Sigmoid colon (tissue), 4 donors: ENCODE data around the gene MUC6.

ENCODE experiments used
- CTCF ChIP-seq, 4 experiments: fragments of 450-650 bp in 3 of 4; fragments of 200-600 bp in 1 of 4; IDR thresholded peaks; one replicate each; pipeline ENCODE4 v1.5.1; 2016 to 2019; ENCODE audit warnings: antibody characterized with exemption in 4 of 4, mild to moderate bottlenecking in 3 of 4, moderate library complexity in 2 of 4
- POLR2A ChIP-seq, 2 donors: fragments of 450-650 bp; IDR thresholded peaks; one replicate each; pipeline ENCODE4 v1.6.1; 2016; ENCODE audit warnings: antibody characterized with exemption in 2 of 2, mild to moderate bottlenecking in 2 of 2, moderate library complexity in 2 of 2
- POLR2AphosphoS5 ChIP-seq, 4 donors: sonication (generic); formaldehyde crosslinking; IDR thresholded peaks; one replicate each; pipeline ENCODE4 v1.6.1; 2017; ENCODE audit warnings: antibody characterized with exemption in 4 of 4

GRCh38 chr11:993632-994167, 42.8 kb downstream of the MUC6 start:
- TF ChIP-seq CTCF (IDR thresholded peaks at IDR 0.05) (no peak), POLR2AphosphoS5 (IDR thresholded peaks at IDR 0.05) (no peak), POLR2A (IDR thresholded peaks at IDR 0.05) (no peak)
